Astrocyte (in vitro differentiated cells and primary cell): ENCODE measurements around the gene TRIO. TPM values are rescaled to one million over a fixed set of nuclear protein-coding genes. Genes with fewer than 3 reads are reported as not detected.

Experiments
- DNase-seq: peaks from one replicate; pipeline ENCODE4 v3.0.0-alpha.2; 2010; ENCODE audit warnings: low read depth
- FAIRE-seq: peaks from 2 replicates; lab custom pipeline; 2011; peaks lifted over from hg19 to GRCh38; lab: Jason Lieb, UNC
- H2AFZ ChIP-seq: 2 replicates; pipeline ENCODE4 v1.6.0; 2012; ENCODE audit warnings: low read depth, low read length, inconsistent platforms
- H3K27ac ChIP-seq: 2 replicates; pipeline ENCODE4 v1.5.1; 2011; ENCODE audit warnings: low read depth, low read length, inconsistent platforms
- H3K27me3 ChIP-seq: 2 replicates; pipeline ENCODE4 v1.6.0; 2011; ENCODE audit warnings: low read length, inconsistent platforms; ENCODE audit not compliant: insufficient read depth
- H3K36me3 ChIP-seq: 2 replicates; pipeline ENCODE4 v1.5.1; 2011; ENCODE audit warnings: low read length, inconsistent platforms; ENCODE audit not compliant: insufficient read depth
- H3K4me1 ChIP-seq: 2 replicates; pipeline ENCODE4 v1.5.1; 2011; ENCODE audit warnings: low read length, inconsistent platforms; ENCODE audit not compliant: insufficient read depth
- H3K4me2 ChIP-seq: 2 replicates; pipeline ENCODE4 v1.6.0; 2012; ENCODE audit warnings: low read length, inconsistent platforms
- H3K4me3 ChIP-seq: 2 replicates; pipeline ENCODE4 v1.5.1; 2011; ENCODE audit warnings: low read depth, mild to moderate bottlenecking, low read length, inconsistent platforms; ENCODE audit not compliant: insufficient read depth
- H3K79me2 ChIP-seq: 2 replicates; pipeline ENCODE4 v1.6.0; 2012; ENCODE audit warnings: mild to moderate bottlenecking, low read length, inconsistent platforms; ENCODE audit not compliant: insufficient read depth
- H3K9ac ChIP-seq: 2 replicates; pipeline ENCODE4 v1.6.0; 2012; ENCODE audit warnings: mild to moderate bottlenecking, low read length, inconsistent platforms
- H3K9me3 ChIP-seq: 2 replicates; pipeline ENCODE4 v1.5.1; 2012; ENCODE audit warnings: low read depth, mild to moderate bottlenecking, low read length, inconsistent platforms; ENCODE audit not compliant: insufficient read depth
- H4K20me1 ChIP-seq: 2 replicates; pipeline ENCODE4 v1.6.0; 2012; ENCODE audit warnings: low read length, inconsistent platforms; ENCODE audit not compliant: insufficient read depth
- H3K27ac Mint-ChIP-seq: one replicate; pipeline ENCODE4 v1.8.0; 2021; ENCODE audit warnings: mild to moderate bottlenecking, mixed read lengths; ENCODE audit not compliant: unreplicated experiment
- H3K27me3 Mint-ChIP-seq: one replicate; pipeline ENCODE4 v1.8.0; 2021; ENCODE audit warnings: low read depth, mixed read lengths; ENCODE audit not compliant: unreplicated experiment
- H3K36me3 Mint-ChIP-seq: one replicate; pipeline ENCODE4 v1.8.0; 2021; ENCODE audit warnings: low read depth, mixed read lengths; ENCODE audit not compliant: unreplicated experiment
- H3K4me1 Mint-ChIP-seq: one replicate; pipeline ENCODE4 v1.8.0; 2021; ENCODE audit warnings: low read depth, mixed read lengths; ENCODE audit not compliant: unreplicated experiment
- H3K4me3 Mint-ChIP-seq: one replicate; pipeline ENCODE4 v1.8.0; 2021; ENCODE audit warnings: mild to moderate bottlenecking, moderate library complexity, mixed read lengths; ENCODE audit not compliant: unreplicated experiment
- H3K9me3 Mint-ChIP-seq: one replicate; pipeline ENCODE4 v1.8.0; 2021; ENCODE audit warnings: mild to moderate bottlenecking, mixed read lengths; ENCODE audit not compliant: unreplicated experiment
- CTCF ChIP-seq: IDR thresholded peaks from 2 replicates; pipeline ENCODE4 v1.5.1; 2011; ENCODE audit warnings: low read depth, mild to moderate bottlenecking, inconsistent platforms, low read length, moderate library complexity; ENCODE audit not compliant: insufficient read depth
- EZH2 ChIP-seq: IDR thresholded peaks from 2 replicates; pipeline ENCODE4 v1.6.1; 2012; ENCODE audit warnings: mild to moderate bottlenecking, low read length, inconsistent platforms; ENCODE audit not compliant: insufficient read depth
- total RNA-seq: library from RNA; stranded (reverse); gene quantifications from 2 replicates; pipeline ENCODE4 v1.2.1, GENCODE V29; 2021

TRIO gene
- total RNA-seq, 1 donor from 2014 or later: 347 TPM

DNA sequence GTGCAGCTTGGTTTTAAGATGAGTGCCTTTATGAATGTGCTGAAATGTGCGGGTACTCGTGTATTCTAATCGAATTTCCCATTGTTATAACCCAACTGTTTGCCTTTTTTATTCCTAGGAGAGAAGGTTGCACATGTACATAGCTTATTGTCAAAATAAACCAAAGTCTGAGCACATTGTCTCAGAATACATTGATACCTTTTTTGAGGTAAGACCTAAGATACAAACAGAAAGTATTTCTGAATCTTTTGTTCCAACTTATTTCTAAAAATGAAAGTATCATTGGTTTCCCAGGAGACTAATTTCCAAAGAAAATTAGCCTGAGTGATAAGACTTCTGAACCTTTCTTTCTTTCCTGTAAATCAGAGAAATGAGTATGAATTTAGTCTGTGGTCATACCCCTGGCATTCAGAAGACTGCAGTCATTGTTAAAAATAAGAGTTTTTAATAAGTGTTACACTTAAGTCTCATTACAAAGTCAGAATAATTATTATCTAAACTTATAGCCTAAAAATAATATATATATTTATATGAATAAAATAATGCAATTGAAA, 336.1 kb downstream of the TRIO start:
- Histone ChIP-seq H3K4me2 (no peak overlapping the region), H2AFZ (no peak overlapping the region), H3K9me3 (no peaks in the 10 kb centered on the region), H3K27ac (no peak overlapping the region), H3K4me1 (peaks cover 19% of the 10 kb centered on the region), H3K79me2 (peaks cover 43% of the 10 kb centered on the region), H3K27me3 (no peaks in the 10 kb centered on the region), H3K36me3 (peaks cover 94% of the 10 kb centered on the region), H4K20me1 (peaks cover 36% of the 10 kb centered on the region), H3K4me3 (no peak overlapping the region), H3K9ac (no peak overlapping the region)
- TF ChIP-seq CTCF: no peak
- TF ChIP-seq EZH2: no peak
- H3K4me1 Mint-ChIP-seq: no peaks in the 10 kb centered on the region
- peaks cover 26% of the 10 kb centered on the region for H3K36me3 Mint-ChIP-seq
- H3K27me3 Mint-ChIP-seq: no peaks in the 10 kb centered on the region
- no peak overlapping the region for H3K4me3 Mint-ChIP-seq
- H3K9me3 Mint-ChIP-seq: no peaks in the 10 kb centered on the region
- FAIRE-seq (no peak), DNase-seq (no peak)
- H3K27ac Mint-ChIP-seq: peak overlapping the region; percentile 41

GRCh38 chr5:14481349-14481748, 338.2 kb downstream of the TRIO start:
- H3K9ac ChIP-seq: no peak overlapping the region
- no peak overlapping the region for H3K4me3 ChIP-seq
- H3K27ac ChIP-seq: no peak overlapping the region
- H3K27me3 ChIP-seq: no peaks in the 10 kb centered on the region
- Mint-ChIP-seq H3K27me3 (no peaks in the 10 kb centered on the region), H3K4me1 (no peaks in the 10 kb centered on the region), H3K27ac (no peak overlapping the region), H3K36me3 (peaks cover 24% of the 10 kb centered on the region), H3K9me3 (no peaks in the 10 kb centered on the region), H3K4me3 (no peak overlapping the region)
- TF ChIP-seq EZH2: no peak
- no peak for TF ChIP-seq CTCF
- H3K36me3 ChIP-seq: peaks cover 93% of the 10 kb centered on the region
- H2AFZ ChIP-seq: no peak overlapping the region
- H3K4me1 ChIP-seq: peaks cover 6% of the 10 kb centered on the region
- peaks cover 45% of the 10 kb centered on the region for H3K79me2 ChIP-seq
- H3K4me2 ChIP-seq: no peak overlapping the region
- no peak for DNase-seq
- peaks cover 41% of the 10 kb centered on the region for H4K20me1 ChIP-seq
- FAIRE-seq: no peak
- no peaks in the 10 kb centered on the region for H3K9me3 ChIP-seq

- H3K9me3 ChIP-seq: no peaks in the 10 kb centered on the region
- H3K79me2 ChIP-seq: peaks cover 41% of the 10 kb centered on the region
- H3K9me3 Mint-ChIP-seq: no peaks in the 10 kb centered on the region
- H3K4me2 ChIP-seq: no peak overlapping the region
- peaks cover under 1% of the 10 kb centered on the region for H3K4me1 ChIP-seq
- H3K4me3 ChIP-seq: no peak overlapping the region
- peaks cover 23% of the 10 kb centered on the region for H3K36me3 Mint-ChIP-seq
- peaks cover 93% of the 10 kb centered on the region for H3K36me3 ChIP-seq
- H3K4me3 Mint-ChIP-seq: no peak overlapping the region
- H3K27me3 ChIP-seq: no peaks in the 10 kb centered on the region
- no peaks in the 10 kb centered on the region for H3K4me1 Mint-ChIP-seq
- H3K27me3 Mint-ChIP-seq: no peaks in the 10 kb centered on the region
- DNase-seq (no peak), FAIRE-seq (no peak)
- TF ChIP-seq CTCF: no peak
- TF ChIP-seq EZH2: no peak
- H3K9ac ChIP-seq: no peak overlapping the region
- no peak overlapping the region for H3K27ac ChIP-seq
- no peak overlapping the region for H2AFZ ChIP-seq
- H4K20me1 ChIP-seq: peaks cover 49% of the 10 kb centered on the region
- no peak overlapping the region for H3K27ac Mint-ChIP-seq
Observed at GRCh38 chr5:14482085-14482484, 338.9 kb downstream of the TRIO start.
